Adrenal gland (tissue), 5 donors: ENCODE results near the gene CMIP.

ENCODE experiments used
- POLR2A ChIP-seq, 2 donors: fragments of 450-650 bp; IDR thresholded peaks; one replicate each; pipeline ENCODE4 v1.6.1; 2017; ENCODE audit warnings: antibody characterized with exemption in 2 of 2, mild to moderate bottlenecking in 2 of 2, moderate library complexity in 1 of 2
- TF ChIP-seq, protein P1 (sequence below), 6 experiments: fragments of 450-650 bp in 4 of 6; fragments of 200-600 bp in 2 of 6; sonication (generic) in 1 of 6; IDR thresholded peaks; 1 replicate in 5 of 6; 2 replicates in 1 of 6; pipeline versions ENCODE4 v1.5.1 to v1.8.0; 2016 to 2021; ENCODE audit warnings: antibody characterized with exemption in 6 of 6, mild to moderate bottlenecking in 2 of 6, moderate library complexity in 1 of 6
- donor health status: DM: no; HTN: no; CAD: no.

DNA sequence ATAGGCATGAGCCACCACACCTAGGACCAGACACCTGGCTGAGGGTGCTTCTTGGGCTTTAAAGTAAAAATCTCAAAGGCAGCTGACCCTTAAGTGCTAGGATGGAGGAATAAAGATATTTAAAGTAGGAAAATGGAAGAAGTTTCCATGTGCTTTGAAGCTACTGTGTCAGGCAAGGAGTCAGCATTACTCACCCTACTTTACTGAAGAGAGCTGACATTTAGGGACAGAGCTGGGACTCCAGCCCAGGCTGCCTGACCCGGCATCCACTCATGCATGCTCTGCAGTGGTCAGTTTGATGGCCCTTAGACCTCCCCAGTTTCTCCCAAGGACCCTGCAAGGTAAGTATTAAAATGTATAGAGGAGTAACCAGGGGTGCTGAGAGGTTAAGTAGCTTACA is 209.7 kb downstream of the CMIP start:
- TF ChIP-seq, protein P1, sequence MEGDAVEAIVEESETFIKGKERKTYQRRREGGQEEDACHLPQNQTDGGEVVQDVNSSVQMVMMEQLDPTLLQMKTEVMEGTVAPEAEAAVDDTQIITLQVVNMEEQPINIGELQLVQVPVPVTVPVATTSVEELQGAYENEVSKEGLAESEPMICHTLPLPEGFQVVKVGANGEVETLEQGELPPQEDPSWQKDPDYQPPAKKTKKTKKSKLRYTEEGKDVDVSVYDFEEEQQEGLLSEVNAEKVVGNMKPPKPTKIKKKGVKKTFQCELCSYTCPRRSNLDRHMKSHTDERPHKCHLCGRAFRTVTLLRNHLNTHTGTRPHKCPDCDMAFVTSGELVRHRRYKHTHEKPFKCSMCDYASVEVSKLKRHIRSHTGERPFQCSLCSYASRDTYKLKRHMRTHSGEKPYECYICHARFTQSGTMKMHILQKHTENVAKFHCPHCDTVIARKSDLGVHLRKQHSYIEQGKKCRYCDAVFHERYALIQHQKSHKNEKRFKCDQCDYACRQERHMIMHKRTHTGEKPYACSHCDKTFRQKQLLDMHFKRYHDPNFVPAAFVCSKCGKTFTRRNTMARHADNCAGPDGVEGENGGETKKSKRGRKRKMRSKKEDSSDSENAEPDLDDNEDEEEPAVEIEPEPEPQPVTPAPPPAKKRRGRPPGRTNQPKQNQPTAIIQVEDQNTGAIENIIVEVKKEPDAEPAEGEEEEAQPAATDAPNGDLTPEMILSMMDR (IDR thresholded peaks at IDR 0.05): no peak
- TF ChIP-seq POLR2A (IDR thresholded peaks at IDR 0.05): no peak
